Suprapubic skin (tissue), 3 donors: ENCODE measurements around the gene CAVIN2.

Experiments used
- EP300 ChIP-seq: sonication (generic); formaldehyde crosslinking; IDR thresholded peaks from one replicate; pipeline ENCODE4 v1.6.1; 2017; ENCODE audit warnings: antibody characterized with exemption
- POLR2A ChIP-seq, 2 donors: fragments of 450-650 bp; IDR thresholded peaks; one replicate each; pipeline ENCODE4 v1.6.1; 2017; ENCODE audit warnings: antibody characterized with exemption in 2 of 2, mild to moderate bottlenecking in 2 of 2, moderate library complexity in 2 of 2
- TF ChIP-seq, protein P1 (sequence below), 2 donors: fragments of 200-600 bp in 1 of 2; fragments of 450-650 bp in 1 of 2; sonication (generic) in 1 of 2; IDR thresholded peaks; one replicate each; pipeline ENCODE4 v1.5.1; 2016 to 2019; ENCODE audit warnings: antibody characterized with exemption in 2 of 2, mild to moderate bottlenecking in 1 of 2, moderate library complexity in 1 of 2

DNA sequence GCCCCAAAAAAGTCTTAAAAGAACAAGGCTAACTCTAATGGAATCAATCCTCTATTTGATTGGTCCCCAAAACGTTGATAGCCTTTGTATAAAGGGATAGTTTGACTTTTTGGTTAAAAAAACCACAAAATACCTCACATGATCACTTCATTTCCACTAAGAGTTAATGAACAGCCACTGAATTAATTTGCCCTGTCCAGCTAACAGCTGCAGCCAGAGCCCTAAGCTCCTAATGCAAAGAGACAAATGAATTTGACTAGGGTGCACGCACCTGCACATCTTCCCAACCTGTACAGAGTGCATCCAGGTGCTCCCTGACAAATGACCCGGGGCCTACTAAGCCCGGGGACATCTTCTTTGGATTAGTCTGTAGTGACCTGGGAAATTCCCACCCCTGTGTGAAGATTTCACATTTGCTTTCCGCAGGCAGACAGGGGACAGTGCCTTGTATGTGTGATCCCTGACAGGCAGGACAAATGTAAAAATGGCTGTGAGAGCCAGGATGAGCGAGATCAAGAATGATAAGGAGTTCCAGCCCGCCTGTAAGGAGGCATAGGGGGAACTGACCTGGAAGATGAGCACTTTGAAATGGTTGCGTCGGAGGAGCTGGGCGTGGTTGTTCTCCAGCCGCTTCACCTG is 893 bp downstream of the CAVIN2 start:
- TF ChIP-seq, protein P1, sequence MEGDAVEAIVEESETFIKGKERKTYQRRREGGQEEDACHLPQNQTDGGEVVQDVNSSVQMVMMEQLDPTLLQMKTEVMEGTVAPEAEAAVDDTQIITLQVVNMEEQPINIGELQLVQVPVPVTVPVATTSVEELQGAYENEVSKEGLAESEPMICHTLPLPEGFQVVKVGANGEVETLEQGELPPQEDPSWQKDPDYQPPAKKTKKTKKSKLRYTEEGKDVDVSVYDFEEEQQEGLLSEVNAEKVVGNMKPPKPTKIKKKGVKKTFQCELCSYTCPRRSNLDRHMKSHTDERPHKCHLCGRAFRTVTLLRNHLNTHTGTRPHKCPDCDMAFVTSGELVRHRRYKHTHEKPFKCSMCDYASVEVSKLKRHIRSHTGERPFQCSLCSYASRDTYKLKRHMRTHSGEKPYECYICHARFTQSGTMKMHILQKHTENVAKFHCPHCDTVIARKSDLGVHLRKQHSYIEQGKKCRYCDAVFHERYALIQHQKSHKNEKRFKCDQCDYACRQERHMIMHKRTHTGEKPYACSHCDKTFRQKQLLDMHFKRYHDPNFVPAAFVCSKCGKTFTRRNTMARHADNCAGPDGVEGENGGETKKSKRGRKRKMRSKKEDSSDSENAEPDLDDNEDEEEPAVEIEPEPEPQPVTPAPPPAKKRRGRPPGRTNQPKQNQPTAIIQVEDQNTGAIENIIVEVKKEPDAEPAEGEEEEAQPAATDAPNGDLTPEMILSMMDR (IDR thresholded peaks at IDR 0.05), result no peak
- TF ChIP-seq EP300 (no peak), POLR2A (IDR thresholded peaks at IDR 0.05) (no peak)
